Hepatocyte (in vitro differentiated cells): ENCODE measurements around the gene DIS3L2. TPM values are rescaled to one million over a fixed set of nuclear protein-coding genes. Genes with fewer than 3 reads are reported as not detected.

ENCODE experiments used
- DNase-seq: peaks from one replicate; pipeline ENCODE4 v3.0.0-alpha.2; 2016; ENCODE audit warnings: low spot score
- H2AFZ ChIP-seq: fragments of 200-600 bp; sonication (generic); 2 replicates; pipeline ENCODE4 v1.6.0; 2016; ENCODE audit warnings: antibody characterized with exemption, mild to moderate bottlenecking
- H3K27ac ChIP-seq: fragments of 200-600 bp; sonication (generic); 2 replicates; pipeline ENCODE4 v1.5.1; 2016; ENCODE audit warnings: mild to moderate bottlenecking
- H3K27me3 ChIP-seq: fragments of 200-600 bp; sonication (generic); 2 replicates; pipeline ENCODE4 v1.6.1; 2016
- H3K36me3 ChIP-seq: fragments of 200-600 bp; sonication (generic); replicated peaks from 2 replicates; pipeline ENCODE4 v1.5.1; 2016; ENCODE audit warnings: low read depth; ENCODE audit not compliant: insufficient read depth
- H3K4me1 ChIP-seq: fragments of 200-600 bp; sonication (generic); 2 replicates; pipeline ENCODE4 v1.5.1; 2016; ENCODE audit warnings: mild to moderate bottlenecking, moderate library complexity; ENCODE audit not compliant: insufficient read depth
- H3K4me2 ChIP-seq: fragments of 200-600 bp; sonication (generic); 2 replicates; pipeline ENCODE4 v1.6.0; 2016
- H3K4me3 ChIP-seq: fragments of 200-600 bp; sonication (generic); 2 replicates; pipeline ENCODE4 v1.5.1; 2016; ENCODE audit warnings: mild to moderate bottlenecking
- H3K79me2 ChIP-seq: fragments of 200-600 bp; sonication (generic); 2 replicates; pipeline ENCODE4 v1.6.0; 2017; ENCODE audit warnings: mild to moderate bottlenecking
- H3K9me2 ChIP-seq: fragments of 200-600 bp; sonication (generic); replicated peaks from 2 replicates; pipeline ENCODE4 v1.6.0; 2017; ENCODE audit warnings: mild to moderate bottlenecking; ENCODE audit not compliant: insufficient read depth
- H3K9me3 ChIP-seq: fragments of 200-600 bp; sonication (generic); 2 replicates; pipeline ENCODE4 v1.5.1; 2016; ENCODE audit warnings: low read depth, mild to moderate bottlenecking
- H4K20me1 ChIP-seq: fragments of 200-600 bp; sonication (generic); 2 replicates; pipeline ENCODE4 v1.6.0; 2016; ENCODE audit warnings: mild to moderate bottlenecking; ENCODE audit not compliant: insufficient read depth, poor library complexity, severe bottlenecking
- CTCF ChIP-seq: fragments of 200-600 bp; sonication (generic); IDR thresholded peaks from 2 replicates; pipeline ENCODE4 v1.5.1; 2016; ENCODE audit warnings: antibody characterized with exemption, mild to moderate bottlenecking; ENCODE audit not compliant: poor library complexity
- EZH2 ChIP-seq: fragments of 200-600 bp; sonication (generic); IDR thresholded peaks from 2 replicates; pipeline ENCODE4 v1.6.1; 2016; ENCODE audit warnings: antibody characterized with exemption, mild to moderate bottlenecking, borderline replicate concordance
- EZH2phosphoT487 ChIP-seq: fragments of 200-600 bp; sonication (generic); IDR thresholded peaks from one replicate; pipeline ENCODE4 v1.6.1; 2018; ENCODE audit warnings: antibody characterized with exemption, mild to moderate bottlenecking, low read depth, moderate library complexity; ENCODE audit not compliant: unreplicated experiment, severe bottlenecking
- WGBS: methylation state at CpG from one replicate; pipeline ENCODE4 v1.1.6; 2016; ENCODE audit warnings: low lambda C conversion rate; ENCODE audit errors: missing lambda C conversion rate; 5-methylcytosine and 5-hydroxymethylcytosine counted together
- polyA plus RNA-seq: library from polyadenylated mRNA; unstranded; fragments of >200 nt; fragmentation: Nextera tagmentation; extraction: Ambion mirVana; gene quantifications from 2 replicates; pipeline ENCODE4 v1.2.1, GENCODE V29; 2016
- total RNA-seq: library from RNA; depleted of rRNA; stranded (reverse); fragments of >200 nt; gene quantifications from 2 replicates; pipeline ENCODE4 v1.2.3, GENCODE V29; 2014

DIS3L2 gene
- total and polyA plus RNA-seq, 2 experiments from 2014 or later, result 19.5 to 20.0 TPM

- TF ChIP-seq CTCF (no peak), EZH2 (no peak), EZH2phosphoT487 (no peak)
- Histone ChIP-seq H3K9me3 (no peaks in the 10 kb centered on the region), H3K36me3 (no peaks in the 10 kb centered on the region), H3K4me3 (no peak overlapping the region), H3K4me1 (peaks cover 5% of the 10 kb centered on the region), H4K20me1 (no peaks in the 10 kb centered on the region), H2AFZ (no peak overlapping the region), H3K27me3 (peaks cover 33% of the 10 kb centered on the region), H3K27ac (no peak overlapping the region), H3K9me2 (no peaks in the 10 kb centered on the region), H3K79me2 (no peaks in the 10 kb centered on the region), H3K4me2 (no peak overlapping the region)
- WGBS, result 86% methylated on average over 7 of the region's 7 CpGs
- DNase-seq, result no peak
Measured at GRCh38 chr2:231931481-231931915, 30.0 kb upstream of the DIS3L2 start.

DNA sequence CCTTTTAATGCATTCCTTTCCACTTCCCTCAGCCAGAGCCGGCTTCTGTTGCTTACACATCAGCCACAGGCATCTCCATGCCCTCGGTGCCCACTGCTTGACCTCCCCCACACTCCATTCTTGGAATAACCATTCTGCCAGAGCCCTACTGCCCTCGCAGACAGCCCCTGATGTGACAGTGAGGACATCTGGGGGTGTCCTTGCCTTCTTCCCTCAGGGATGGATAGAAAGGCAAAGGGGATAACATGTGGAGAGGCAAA lies 28.9 kb upstream of the DIS3L2 start:
- Histone ChIP-seq H3K36me3 (no peaks in the 10 kb centered on the region), H3K9me3 (no peaks in the 10 kb centered on the region), H2AFZ (no peak overlapping the region), H3K9me2 (no peaks in the 10 kb centered on the region), H3K27ac (no peak overlapping the region), H3K27me3 (peaks cover 22% of the 10 kb centered on the region), H3K79me2 (no peaks in the 10 kb centered on the region), H3K4me1 (no peaks in the 10 kb centered on the region), H4K20me1 (no peaks in the 10 kb centered on the region), H3K4me3 (no peak overlapping the region), H3K4me2 (no peak overlapping the region)
- WGBS, result 88% methylated on average over 3 of the region's 3 CpGs
- DNase-seq, result no peak
- TF ChIP-seq EZH2phosphoT487 (no peak), EZH2 (no peak), CTCF (no peak)

GRCh38 chr2:231932985-231933915 lies 28.3 kb upstream of the DIS3L2 start:
- Histone ChIP-seq H2AFZ (no peak overlapping the region), H3K4me1 (no peaks in the 10 kb centered on the region), H3K9me2 (no peaks in the 10 kb centered on the region), H3K79me2 (no peaks in the 10 kb centered on the region), H3K9me3 (no peaks in the 10 kb centered on the region), H3K4me2 (no peak overlapping the region), H3K27me3 (peaks cover 16% of the 10 kb centered on the region), H3K4me3 (no peak overlapping the region), H3K36me3 (no peaks in the 10 kb centered on the region), H3K27ac (no peak overlapping the region), H4K20me1 (no peaks in the 10 kb centered on the region)
- 84% methylated on average over 14 of the region's 15 CpGs for WGBS
- TF ChIP-seq EZH2, result no peak
- TF ChIP-seq EZH2phosphoT487, result no peak
- TF ChIP-seq CTCF, result no peak
- DNase-seq, result no peak
